ENCODE measurements around the gene BCR. TPM values are rescaled to one million over a fixed set of nuclear protein-coding genes. Genes with fewer than 3 reads are reported as not detected.

BCR gene
- total and polyA plus RNA-seq, 2 of the 8 experiments (the other 6 are each of a cell fraction or from before 2014, with no cell fraction given), result 66.7 to 130 TPM

DNA sequence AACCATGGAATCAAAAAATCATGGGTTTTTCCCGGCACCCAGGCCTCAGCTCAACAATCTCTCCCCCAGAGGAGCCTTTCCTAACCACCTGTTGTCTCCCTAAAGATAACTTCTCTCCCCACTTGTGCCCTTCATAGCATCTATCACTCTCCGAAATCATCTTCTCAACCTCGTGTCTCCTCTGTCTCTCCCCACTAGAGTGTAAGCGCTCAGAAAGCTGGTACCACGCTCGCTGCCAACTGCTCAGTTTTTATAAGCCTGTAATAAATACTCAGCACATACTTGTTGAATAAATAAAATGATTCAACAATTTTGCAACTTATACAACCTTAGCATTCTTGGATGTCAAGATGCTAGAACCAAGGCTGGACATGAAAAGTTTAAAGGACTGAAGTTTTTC, 185.2 kb downstream of the BCR start:
- Histone ChIP-seq H2BK120ac (replicated peaks; ENCODE audit: low read depth, low read length) (no peak overlapping the region), H2BK12ac (ENCODE audit: low read depth, low read length) (no peak overlapping the region), H3K18ac (ENCODE audit: extremely low read depth, low read length) (no peak overlapping the region), H3K4me2 (ENCODE audit: insufficient read depth in 1 of 2, low read depth in 2 of 2, low read length in 2 of 2) (no peak overlapping the region), H3K79me2 (ENCODE audit: control insufficient read depth in 1 of 2, insufficient read depth in 2 of 2, low read length in 2 of 2) (no peaks in the 10 kb centered on the region), H2AK5ac (ENCODE audit: low read depth, low read length) (no peak overlapping the region), H3K14ac (ENCODE audit: insufficient read length) (no peak overlapping the region), H3K36me3 (ENCODE audit: control insufficient read depth in 2 of 4, insufficient read depth in 4 of 4, low read length in 3 of 4) (no peaks in the 10 kb centered on the region), H3K27me3 (replicated peaks in 1 of 4; ENCODE audit: control insufficient read depth in 3 of 4, extremely low read depth in 1 of 4, insufficient read depth in 3 of 4, low read length in 3 of 4) (peaks cover 72 to 97% (median 91%) of the 10 kb centered on the region in 4 experiments), H3K4me3 (ENCODE audit: extremely low read depth in 1 of 4, insufficient read depth in 2 of 4, low read depth in 3 of 4, low read length in 4 of 4) (no peak overlapping the region), H3K9me3 (ENCODE audit: insufficient read depth in 2 of 2, low read depth in 1 of 2, low read length in 1 of 2) (no peaks in the 10 kb centered on the region), H4K5ac (ENCODE audit: insufficient read length, low read depth, low read length) (no peak overlapping the region), H2AFZ (ENCODE audit: low read length) (no peak overlapping the region), H3K27ac (ENCODE audit: low read depth, low read length) (no peak overlapping the region), H4K91ac (replicated peaks; ENCODE audit: insufficient read length, low read length) (no peak overlapping the region), H2BK15ac (ENCODE audit: low read length) (no peak overlapping the region), H3K23me2 (ENCODE audit: low read depth, low read length) (no peaks in the 10 kb centered on the region), H3K79me1 (ENCODE audit: low read depth, low read length) (no peaks in the 10 kb centered on the region), H4K8ac (ENCODE audit: extremely low read depth, insufficient read depth, low read length) (no peak overlapping the region), H2BK20ac (ENCODE audit: low read length) (no peak overlapping the region), H4K20me1 (replicated peaks in 1 of 2; ENCODE audit: control insufficient read depth in 1 of 2, insufficient read depth in 2 of 2, low read length in 2 of 2) (peaks cover 0 to 8% of the 10 kb centered on the region in 2 experiments), H3K56ac (replicated peaks; ENCODE audit: insufficient read length, low read depth, low read length) (no peak overlapping the region), H3K4me1 (replicated peaks in 1 of 4; ENCODE audit: control insufficient read depth in 3 of 4, insufficient read depth in 4 of 4, low read length in 3 of 4) (peaks cover 0 to 3% (median 2%) of the 10 kb centered on the region in 4 experiments; a peak in 2 of 7 replicates), H3K9ac (replicated peaks in 1 of 4; ENCODE audit: extremely low read depth in 1 of 4, low read depth in 3 of 4, low read length in 3 of 4) (no peak overlapping the region), H2BK5ac (ENCODE audit: low read depth, low read length) (no peak overlapping the region), H3K4ac (replicated peaks; ENCODE audit: insufficient read length, low read depth, low read length) (no peak overlapping the region), H3K23ac (ENCODE audit: insufficient read length) (no peak overlapping the region)
- ChIA-PET POLR2A (ENCODE audit: partially characterized antibody) (no interaction called here), CTCF (ENCODE audit: partially characterized antibody) (interaction anchor here (1.1 to 2.5 kb wide), 3 partner anchors 10 to 225 kb away, joined by 6 to 9 read pairs (median 9); no protein-coding TSS in a partner anchor)
- FAIRE-seq (no peak), DNase-seq (ENCODE audit: low read depth in 1 of 2, low spot score in 2 of 2) (no peak)
- TF ChIP-seq CEBPB (IDR thresholded peaks at IDR 0.05; ENCODE audit: low read depth, low read length) (no peak), BCL11A (IDR thresholded peaks at IDR 0.05; ENCODE audit: low read depth in 2 of 2, low read length in 2 of 2) (no peak), RAD21 (IDR thresholded peaks at IDR 0.05 in 1 of 2, conservative IDR thresholded peaks at IDR 0.05 in 1 of 2; ENCODE audit: low read depth in 2 of 2, low read length in 2 of 2) (no peak), CTBP2 (IDR thresholded peaks at IDR 0.05; ENCODE audit: borderline replicate concordance, insufficient read depth, insufficient read length, low read length) (no peak), RFX5 (IDR thresholded peaks at IDR 0.05; ENCODE audit: borderline replicate concordance, low read depth, low read length) (no peak), JUND (IDR thresholded peaks at IDR 0.05; ENCODE audit: low read length) (no peak), KDM1A (IDR thresholded peaks at IDR 0.05; ENCODE audit: borderline replicate concordance, low read length) (no peak), SAP30 (IDR thresholded peaks at IDR 0.05; ENCODE audit: insufficient read depth, insufficient replicate concordance, low read length) (no peak), KDM4A (IDR thresholded peaks at IDR 0.05; ENCODE audit: low read depth, low read length, severe bottlenecking) (no peak)
- 91% methylated on average over 6 of the region's 6 CpGs; no CpG with 5 or more reads in 1 of the 2 experiments for WGBS, 2 experiments (ENCODE audit: extremely low coverage in 1 of 2, insufficient coverage in 1 of 2, insufficient read length in 1 of 2, insufficient replicate concordance in 2 of 2, low coverage in 1 of 2, low lambda C conversion rate in 2 of 2, missing lambda C conversion rate in 1 of 2)

Measured in H1 (cell line).